Nucleus accumbens (tissue), 56 donors: ENCODE data around the gene ZDHHC14.

ENCODE experiments used
- DNase-seq, 56 donors: peaks; one replicate each; lab custom pipeline; 2025; lab: John Stamatoyannopoulos, UW

The ZDHHC14 gene

DNA sequence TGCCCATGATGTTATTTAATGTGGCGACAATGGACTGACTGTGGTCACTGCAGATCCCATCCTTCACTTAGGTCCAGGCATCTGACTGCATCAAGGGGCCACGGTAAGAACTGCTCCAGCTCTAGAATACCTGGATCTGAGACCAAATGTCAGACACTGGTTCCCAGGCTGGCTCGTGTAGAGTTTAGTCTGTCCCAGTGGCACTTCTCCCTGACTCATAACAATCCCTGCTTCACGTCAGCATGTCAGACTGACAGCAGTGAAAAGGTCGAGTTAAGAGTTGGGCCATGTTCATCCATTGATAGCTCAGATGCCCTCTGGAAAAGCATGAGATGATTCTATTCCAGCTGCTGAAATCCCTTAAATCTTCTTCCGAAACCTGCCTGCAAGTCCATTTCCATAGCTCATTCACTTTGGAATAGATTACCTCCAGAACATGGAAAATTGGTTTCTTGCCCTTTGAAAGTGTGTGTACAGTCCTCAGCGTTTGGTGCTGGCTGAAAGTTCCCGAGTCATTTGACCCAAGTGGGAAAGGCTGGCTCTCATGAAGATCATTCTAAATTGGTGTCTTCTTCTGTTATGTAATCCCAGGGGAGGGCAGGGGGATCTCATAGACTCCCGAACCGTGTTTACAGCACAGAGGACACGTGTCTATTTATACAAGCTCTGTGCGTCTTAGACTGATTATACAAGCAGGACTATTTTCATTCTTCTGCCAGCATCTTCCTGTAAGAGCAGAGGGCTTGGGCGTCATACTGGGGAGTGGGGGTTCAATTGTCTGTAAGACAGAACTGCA, 160.8 kb downstream of the ZDHHC14 start:
- DNase-seq: no peak

DNA sequence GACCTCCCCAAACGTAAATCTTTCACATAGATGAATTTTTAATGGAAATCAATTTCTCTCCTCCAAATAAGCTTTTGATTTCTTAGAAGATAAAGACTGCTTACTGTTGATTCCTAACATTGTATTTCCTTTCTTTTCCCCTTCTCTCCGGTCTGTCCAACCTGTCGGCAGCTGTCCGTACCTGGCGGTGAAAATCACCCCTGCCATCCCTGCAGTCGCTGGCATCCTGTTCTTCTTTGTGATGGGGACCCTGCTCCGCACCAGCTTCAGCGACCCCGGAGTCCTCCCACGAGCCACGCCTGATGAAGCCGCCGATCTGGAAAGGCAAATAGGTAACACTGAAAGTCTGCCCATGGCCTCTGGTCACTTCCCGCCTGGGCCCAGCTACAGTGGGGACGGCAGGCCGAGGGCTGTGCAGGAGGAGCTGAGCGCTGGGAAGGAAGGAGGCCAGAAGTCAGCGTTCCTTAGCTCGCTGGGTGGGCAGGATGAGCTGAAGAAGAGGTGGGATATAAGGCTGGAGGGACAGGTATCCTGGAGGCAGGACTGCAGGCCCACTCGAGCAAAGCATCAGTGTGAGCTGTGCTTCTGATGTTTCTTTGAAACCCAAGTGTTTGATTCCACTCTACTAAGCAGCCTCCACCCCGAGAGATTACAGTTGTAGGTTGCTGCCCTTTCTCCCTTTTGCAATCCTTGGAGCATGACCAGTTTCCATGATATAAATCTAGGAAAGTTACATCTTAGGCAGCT, 161.6 kb downstream of the ZDHHC14 start:
- no peak for DNase-seq

DNA sequence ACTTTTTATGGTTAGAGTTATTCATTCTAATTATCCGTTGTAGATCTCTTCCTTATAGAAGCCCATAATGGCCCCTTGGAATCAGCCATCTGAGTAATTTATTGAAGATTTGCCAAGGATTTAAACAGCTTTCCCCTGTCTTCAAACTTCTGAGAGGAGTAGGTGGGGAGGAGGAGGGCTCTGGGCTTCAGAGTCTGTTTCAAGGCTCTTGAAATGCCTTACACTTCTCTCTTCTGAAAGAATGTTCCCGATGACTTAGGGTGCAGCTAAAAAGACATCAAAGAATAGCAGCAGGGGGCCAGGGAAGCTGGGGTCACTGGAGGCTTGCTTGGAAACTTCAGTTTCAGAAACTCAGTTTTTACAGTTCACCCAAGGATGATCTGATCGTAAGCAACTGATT, 165.3 kb downstream of the ZDHHC14 start:
- no peak for DNase-seq

DNA sequence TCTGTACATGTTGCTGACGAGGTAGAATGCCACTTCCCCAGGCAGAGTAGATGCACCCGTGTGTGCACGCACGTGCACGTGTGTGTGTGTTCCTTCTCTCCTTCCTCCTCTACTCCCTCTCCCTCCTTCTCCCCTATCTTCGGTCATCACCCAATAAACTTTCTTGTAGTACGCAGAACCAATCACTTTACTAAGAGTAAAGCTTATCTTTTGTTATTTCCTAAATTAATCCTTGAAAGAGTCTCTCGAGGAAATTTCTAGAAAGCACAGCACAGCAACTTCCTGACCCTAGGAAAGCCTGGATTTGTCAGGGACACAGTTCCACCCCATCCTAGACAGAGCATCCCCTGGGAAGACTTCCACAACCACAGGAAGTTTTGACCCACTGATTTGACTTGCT, 166.1 kb downstream of the ZDHHC14 start:
- DNase-seq: no peak

DNA sequence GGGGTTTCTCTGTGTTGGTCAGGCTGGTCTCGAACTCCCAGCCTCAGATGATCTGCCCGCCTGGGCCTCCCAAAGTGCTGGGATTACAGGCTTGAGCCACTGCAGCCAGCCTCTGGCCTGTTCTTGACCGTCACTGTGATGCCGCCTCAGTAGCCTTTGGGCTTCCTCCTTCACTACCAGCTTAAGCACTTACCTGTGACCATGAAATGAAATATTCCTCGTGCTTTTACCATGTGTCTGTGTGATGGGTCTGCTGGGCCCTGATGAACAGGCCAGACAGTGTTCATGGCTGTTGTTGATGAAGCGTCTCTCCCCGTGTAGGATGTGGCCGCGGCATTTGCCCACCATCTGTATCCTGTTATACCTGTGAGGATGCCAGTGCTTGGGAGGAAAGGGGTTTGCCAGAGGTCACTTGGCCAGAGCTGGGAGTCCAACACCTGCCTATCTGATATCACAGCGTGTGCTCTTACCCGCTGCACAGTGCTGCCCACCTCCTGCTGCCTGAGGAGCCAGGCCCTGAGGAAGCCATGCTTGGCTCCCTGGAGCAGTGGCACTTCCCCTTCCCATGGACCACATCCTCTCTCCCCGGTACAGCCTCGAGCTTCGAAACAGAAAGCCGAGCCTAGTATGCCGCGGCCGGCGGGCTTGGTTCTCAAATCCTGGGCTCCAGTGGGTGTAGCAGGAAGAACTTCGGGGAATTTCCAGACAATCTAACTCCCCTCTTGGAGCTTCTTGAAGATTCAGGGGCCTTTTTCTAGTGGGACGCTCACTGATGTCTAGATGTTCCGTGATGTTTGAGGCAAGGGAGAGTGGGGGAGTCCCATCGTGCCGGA, 167.9 kb downstream of the ZDHHC14 start:
- DNase-seq: peak in 1 of 56 donors; percentile 19

DNA sequence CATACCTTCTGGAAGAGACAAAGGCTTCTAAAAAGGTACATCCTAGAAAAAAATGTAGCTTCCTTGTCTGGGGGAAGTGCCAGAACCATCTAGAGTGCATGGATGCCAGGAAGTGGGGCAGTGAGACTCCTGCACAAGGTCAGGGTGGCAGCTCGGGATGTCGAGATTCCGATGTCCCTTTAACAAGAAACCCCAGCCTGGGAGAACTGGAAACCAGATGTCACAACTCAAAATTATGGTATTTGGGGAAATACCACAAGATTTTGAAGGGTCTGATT, 168.4 kb downstream of the ZDHHC14 start:
- DNase-seq: no peak

DNA sequence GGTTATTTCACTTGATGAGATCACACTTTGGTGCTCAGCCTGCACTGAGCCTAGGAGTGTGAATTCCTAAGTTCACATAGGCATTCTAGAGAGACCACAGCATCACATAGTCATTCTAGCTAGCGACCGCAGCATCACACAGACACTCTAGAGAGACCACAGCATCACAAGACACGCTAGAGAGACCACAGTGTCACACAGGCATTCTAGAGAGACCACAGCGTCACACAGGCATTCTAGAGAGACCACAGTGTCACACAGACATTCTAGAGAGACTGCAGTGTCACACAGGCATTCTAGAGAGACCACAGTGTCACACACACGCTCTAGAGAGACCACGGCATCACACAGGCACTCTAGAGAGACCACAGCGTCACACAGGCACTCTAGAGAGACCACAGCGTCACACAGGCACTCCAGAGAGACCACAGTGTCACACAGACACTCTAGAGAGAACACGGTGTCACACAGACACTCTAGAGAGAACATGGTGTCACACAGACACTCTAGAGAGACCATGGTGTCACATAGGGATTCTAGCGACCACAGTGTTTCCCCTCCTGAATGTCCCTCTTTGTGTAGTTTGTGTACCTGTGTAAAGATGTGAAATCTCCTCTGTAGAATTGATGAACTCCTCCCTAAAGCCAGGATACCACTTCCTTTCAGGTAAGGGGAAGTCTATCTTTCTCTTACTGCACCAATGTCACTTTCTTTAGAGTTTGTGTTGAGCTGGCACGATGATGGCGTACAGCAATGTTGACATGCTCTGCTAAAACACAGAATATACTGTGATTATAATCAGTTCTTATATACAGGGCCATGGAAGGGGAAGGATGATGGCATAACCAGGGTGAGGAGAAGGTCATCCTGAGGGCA, 169.4 kb downstream of the ZDHHC14 start:
- DNase-seq: no peak

DNA sequence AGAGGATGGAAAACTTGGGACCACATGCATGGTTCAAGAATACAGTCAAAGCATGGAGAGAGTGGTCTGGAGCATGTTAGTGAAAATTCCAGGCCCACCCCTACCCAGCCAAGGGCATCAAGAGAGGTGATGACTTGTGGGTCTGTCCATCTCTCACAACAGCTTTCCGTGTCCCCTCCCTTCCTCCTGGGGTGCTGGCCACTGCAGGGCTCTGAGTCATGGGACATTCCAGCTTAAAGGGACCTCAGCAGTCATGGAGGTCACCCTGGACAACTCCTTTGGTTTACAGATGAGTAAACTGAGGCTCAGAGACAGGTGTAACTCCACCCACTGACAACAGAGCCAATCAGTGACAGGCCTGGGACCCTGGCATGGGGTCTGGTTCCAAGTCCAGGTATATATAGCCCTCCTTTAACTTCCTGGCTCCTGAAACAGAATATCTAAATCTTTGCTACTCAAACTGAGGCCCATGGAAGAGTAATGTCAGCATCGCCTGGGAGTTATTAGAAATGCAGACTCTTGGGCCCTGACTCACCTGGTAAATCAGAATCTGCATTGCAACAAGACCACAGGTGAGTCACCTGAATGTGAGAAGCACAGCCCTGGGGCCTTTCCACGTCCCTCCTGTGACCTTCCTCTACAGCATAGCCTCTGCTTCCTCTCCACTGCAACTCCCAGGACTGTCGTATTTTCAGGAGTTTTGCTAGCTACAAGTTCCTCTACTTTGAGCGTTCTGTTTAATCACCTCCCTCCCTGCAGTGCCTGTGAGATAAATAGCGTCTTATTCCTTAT, 170.2 kb downstream of the ZDHHC14 start:
- DNase-seq: no peak

DNA sequence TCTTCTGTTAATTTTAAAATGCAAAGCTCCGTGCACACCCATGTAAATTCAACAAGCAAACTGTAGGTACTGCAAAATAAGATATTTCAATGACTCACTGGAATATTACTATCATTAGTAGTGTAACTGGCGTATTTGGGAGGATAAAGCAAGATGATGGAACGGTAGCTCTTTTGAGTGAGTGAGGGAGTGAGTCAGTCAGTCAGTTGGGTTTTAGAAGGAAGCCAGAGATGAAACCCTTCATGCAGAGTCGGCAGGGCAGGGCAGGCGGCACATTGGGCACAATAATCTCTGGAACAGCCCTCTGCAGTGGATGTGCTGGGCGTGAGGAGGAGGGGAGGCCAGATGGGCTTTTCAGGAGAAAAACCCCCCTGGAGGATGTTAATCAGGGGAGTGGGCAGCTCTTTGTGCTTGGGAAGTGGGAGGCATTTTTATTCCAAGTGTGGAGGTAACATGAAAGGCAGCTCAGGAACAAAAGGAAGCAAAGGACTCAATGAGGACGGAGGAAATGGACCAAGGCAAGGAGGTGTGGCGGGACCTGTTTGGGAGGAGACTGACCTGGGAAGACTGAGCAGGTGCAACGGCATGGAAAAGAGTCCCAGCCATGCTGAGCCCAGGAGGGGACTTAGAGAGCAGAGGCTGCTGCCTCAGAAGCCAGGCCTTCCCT, 171.2 kb downstream of the ZDHHC14 start:
- no peak for DNase-seq

DNA sequence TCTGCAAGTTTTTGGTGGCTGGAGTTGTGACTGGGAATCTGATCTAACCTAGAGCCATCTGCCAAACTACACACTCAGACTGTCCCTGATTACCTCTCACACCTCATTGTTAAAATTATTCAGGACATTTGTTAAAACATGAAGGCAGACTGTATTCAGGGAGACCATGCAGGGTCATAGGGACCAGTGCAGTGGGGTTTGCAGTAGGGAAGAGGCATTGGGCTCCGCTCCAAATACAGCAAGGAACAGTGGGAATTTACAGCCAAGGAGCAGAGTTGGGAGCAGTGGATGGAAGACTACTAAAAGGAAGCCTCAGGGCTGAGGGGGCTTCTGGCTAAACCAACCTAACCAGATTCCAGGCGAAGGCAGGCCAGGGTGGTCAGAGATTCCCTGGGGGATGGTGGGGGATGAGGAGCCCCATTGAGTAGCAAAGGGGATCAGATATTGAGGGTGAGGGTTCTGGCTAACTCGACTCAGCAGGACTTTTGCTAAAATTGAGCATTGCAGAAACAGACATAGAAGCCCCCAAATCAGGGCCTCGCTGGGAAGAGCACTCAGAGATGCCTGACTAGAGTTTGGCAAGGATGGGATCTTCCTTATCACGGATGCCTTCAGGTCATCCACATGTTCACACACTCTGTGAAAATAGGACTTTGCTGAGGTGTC, 172.0 kb downstream of the ZDHHC14 start:
- no peak for DNase-seq

DNA sequence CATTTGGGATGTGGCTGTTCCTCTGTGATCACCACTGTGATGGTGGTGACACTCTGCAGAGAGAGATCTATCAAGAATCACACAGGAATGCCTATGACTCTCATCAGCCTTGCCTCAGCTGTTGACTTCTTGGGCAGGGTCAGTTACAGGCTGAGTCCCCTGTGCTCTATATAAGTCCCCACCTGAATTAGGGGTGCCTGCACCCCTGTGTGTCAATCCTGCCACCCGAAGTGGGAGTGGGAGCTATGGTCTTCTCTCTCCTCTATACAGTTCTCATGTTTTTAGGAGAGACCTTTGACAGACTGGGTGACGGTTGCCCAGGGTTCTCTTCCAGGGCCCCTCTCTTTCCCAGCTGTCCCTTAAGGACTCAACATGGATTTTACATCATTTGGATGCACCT, 173.8 kb downstream of the ZDHHC14 start:
- DNase-seq: no peak

DNA sequence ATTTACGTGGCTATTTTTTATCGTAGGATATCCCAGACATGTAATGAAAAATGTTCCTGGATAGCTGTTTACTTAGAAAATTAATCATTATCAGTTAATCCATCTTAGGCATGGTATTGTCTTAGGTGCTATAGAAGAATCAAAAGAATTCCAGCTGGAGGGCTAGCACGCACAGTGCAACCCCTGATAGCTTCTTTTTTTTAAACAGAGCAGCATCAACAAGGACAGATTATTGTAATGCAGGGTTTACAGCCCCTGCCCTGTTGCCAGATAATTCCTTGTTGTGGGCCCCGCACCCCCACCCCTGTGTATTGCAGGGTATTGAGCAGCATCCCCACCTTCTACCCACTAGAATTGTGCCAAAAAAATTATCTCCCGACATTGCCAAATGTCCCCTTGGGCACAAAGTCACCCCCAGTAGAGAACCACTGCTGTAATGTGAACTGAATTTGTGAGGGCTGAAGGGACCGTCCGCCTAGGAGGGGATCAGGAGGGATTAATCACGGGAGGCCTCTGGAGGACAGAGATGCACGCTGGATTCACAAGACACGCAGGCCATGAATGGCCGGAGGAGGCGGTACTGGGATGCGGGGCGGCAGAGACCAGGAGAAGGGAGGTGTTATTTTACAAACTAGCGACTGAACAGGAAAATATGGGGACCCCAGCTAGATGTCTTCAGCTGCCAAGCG, 174.6 kb downstream of the ZDHHC14 start:
- no peak for DNase-seq

DNA sequence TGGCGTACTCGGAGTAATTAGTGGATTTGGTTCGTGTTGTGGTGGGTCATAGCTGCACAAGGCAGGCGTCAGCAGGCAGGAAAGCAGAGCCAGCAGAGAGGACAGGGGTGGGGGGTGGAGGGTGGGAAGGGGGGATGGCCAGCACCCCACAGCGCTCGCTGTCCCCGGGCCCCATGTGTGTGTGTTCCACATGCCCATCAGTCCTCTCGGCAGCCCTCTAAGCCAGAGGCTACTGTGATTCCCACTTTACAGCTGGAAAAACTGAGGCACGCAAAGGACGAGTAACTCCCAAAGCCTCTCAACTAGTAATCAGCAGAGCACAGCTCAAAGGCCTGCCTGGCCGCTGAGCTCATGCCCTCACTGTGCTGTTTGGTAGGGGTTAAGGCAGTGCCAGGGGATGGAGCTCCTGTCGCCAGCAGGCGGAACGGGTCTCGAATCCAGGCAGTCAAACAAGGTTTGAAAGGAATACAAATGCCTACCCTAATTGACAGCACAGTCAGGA, 175.2 kb downstream of the ZDHHC14 start:
- DNase-seq: no peak

DNA sequence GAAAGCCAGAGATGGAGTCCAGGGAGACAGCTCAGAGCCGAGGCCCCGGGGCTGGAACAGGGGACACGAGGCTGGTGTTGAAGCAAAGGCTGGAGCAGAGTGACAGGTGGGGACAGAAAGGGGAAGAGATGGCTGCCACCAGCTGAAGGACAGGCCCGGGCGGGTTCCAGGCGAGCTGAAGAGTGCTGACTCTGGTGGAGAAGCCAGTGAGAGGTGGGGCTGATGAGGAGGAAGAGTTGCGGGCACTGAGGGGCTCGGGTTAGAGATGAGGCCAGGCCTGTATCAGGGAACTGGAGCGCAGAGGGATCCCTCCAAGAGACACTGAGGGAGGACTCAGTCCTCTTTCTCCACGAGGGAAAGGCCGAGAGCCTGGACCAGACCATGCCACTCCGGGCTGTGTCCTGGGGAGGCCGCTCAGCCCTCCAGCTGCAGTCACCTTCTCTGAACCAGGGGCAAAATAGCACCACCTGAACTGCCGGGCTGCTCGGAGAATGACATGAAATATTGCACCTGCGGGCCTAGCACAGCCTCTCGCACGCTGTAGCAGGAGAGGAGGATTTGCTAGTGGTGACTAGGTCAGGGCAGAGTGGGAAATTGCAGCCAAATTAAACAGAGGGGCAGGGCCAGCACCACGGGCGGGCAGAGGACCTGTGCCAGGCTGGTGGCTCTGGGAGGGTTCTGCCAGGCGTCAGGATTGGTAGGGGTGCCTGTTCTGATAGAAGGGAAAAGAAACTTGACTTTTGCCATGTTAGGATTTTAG, 175.9 kb downstream of the ZDHHC14 start:
- DNase-seq: no peak

DNA sequence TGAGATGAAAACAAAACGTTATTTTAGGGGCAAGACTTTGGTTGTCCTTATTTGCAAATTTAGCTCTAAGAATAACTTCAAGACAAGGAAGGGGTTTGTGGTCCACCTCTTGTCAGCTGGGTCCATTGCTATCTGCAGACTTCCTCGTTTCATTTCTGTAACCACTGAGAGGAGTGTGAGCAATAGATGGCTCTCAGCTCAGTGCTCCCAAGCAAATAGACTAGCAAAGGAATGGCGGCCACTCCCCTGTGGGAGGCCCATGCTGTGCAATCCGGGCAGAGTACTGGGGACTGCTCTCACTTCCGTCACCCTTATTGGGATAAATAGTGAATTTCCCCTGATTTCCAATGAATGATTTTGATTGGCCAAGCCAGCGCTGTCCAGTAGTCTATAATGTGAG, 176.6 kb downstream of the ZDHHC14 start:
- DNase-seq: no peak

DNA sequence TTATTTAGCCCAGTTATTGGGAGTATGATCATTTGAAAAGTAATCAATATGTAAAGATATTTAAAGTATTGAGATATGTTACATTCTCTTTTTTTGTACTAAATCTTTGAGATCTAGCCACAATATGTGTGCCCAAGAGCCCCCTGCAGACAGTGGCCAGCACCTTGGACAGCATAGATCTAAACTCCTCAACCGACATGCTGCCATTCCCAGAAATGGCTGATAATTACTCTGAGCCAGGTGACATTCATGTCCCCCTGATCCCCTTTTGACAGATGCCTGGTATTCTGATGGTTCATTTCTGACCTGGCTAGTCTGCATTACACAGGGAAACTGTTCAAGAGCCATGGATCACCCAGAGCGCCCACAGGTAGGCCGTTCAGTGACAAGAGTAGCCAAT, 177.1 kb downstream of the ZDHHC14 start:
- DNase-seq: no peak
